Stimulated activated CD4-positive, alpha-beta T cell treated with anti-CD3 and anti-CD28 coated beads, Interleukin-4, amount 100 ng/mL, for 24 hours (primary cell): ENCODE results near the gene SYN1.
A peak's percentile ranks its signal among the peaks of the same experiment; 100 is the strongest.

Source experiments
- DNase-seq: peaks from one replicate; pipeline ENCODE4 v3.0.0-alpha.2; 2020

The SYN1 gene

DNA sequence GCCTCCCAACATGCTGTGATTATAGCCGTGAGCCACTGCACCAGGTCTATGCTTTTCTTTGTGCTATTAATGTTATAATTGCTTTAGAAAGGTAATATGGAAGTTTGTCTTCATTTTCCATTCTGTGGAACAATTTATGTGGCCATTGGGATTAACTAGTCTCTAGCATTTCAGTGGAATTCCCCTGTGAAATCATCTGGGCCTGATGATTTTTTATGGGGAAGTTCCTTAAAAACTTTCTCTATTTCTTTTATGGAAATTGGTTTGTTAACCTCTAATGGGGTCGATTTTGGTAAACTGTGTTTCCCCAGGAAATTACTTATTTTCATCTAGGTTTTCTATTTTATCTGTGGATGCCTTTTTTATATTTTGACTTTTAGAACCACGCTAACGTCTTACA, 26.1 kb downstream of the SYN1 start:
- DNase-seq = no peak

DNA sequence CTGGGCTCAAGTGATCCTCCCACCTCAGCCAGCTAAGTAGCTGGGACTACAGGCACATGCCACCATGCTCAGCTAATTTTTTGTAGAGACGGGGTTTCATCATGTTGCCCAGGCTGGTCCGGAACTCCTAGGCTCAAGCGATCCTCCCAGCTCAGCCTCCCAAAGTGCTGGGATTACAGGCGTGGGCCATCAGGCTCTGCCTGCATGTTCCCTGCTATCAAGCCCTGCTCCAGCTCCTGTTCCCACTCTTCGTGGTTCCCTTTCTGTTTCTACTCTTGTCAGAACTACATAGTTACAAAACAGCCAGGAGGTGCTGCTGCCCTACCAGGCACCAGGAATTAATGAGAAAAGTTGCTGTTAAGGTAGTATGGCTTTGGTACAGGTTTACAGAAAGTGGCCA, 28.7 kb downstream of the SYN1 start:
- DNase-seq = no peak

DNA sequence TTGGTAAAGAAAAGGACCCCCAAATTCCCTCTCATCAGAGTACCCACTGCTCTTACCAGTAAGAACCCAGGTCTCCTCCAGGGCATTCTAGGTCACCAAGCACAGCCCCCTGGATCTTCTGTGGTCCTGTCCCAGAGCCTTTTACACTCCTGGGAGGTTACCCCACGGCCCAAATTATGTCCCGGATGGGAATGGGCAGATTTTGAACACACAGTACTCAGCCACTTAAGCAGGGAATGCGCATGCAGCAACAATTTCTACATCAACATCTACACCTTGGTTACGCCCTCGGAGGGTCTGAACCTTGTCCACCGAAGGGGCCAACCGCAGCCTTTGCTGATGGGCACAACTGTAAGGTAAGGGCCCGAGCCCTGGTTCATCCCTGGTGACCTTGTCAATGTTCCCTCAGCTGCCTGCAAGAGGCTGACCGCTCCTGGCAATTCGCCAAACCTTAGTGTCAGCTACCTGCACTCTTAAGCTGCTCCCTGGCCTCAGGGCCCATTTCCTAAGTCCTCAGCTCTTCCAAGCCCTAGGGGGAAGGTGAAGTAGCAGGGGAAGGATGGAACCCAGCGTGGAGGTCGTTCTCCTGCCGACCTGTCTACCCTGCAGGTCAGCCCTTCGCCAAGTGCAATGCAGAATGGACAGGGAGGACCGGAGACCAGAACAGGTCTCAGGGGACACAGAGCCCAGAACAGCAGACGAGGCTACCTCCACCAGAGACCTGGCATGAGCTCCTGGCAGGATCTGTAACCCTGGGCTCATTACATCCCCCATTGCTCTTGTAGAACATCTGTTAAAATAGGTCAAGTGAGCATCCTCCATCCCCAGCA, 31.5 kb downstream of the SYN1 start:
- no peak for DNase-seq

DNA sequence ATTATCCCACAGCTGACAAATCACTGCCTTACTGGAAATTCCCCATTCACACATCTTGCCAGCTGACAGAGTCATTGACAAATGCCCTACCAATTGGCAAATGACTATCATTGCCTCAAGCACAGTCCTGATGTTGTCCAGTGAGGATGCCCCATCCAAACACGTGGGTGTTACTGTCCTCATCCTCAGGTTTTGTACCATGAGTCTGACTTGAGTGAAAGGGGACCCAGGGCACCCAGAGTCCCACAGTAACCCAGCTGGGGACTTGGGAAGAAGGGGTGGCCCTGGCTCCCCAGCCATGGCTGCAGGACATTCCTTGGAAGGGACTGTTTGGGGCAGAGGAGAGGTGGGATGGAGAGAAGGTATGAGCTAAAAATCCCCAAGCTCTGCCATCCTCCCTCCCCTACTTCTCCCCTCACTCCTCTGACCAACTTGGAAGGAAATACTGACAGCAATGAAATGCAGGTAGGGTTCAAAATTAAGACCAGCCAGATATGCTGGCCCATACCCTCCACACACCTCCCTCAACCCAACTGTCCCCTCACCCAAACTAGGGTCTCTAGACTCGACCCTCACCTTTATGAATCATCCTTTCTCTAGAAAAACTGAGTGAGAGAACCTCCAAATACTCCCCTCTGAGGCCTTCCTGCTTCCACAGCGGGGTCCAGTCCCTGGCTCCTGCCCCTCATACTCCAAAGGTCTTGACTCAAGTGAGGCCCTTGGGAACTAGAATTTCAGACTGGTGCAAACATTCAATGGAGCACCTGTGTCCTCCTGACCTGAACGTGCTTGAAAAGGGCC, 32.4 kb downstream of the SYN1 start:
- DNase-seq = no peak

DNA sequence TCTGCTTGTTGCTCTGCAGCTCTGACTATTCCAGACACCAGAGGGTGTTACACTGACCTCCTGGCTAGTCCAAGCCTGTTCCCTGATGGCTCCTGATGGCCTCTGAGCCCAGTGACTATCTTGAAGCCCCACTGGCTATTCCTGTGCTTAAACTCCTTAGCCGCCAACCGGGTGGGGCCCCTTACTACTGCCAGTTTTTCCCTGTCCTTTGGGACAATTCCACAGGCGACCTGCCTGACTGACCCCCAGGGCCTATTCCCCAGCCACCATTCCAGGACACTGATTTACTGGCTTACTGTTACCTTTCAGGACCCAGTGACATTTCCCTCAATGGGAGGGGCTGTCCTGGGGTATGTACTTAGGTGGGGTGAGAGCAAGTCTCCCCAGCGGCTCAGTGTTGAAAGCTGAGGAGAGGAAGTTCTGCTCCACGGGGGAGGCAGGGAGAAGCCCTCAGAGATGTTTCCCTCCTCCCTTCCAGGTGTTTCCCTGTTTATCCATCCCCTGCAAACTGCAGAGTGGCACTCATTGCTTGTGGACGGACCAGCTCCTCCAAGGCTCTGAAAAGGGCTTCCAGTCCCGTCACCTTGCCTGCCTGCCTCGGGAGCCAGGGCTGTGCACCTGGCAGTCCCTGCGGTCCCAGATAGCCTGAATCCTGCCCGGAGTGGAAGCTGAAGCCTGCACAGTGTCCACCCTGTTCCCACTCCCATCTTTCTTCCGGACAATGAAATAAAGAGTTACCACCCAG, 33.4 kb downstream of the SYN1 start:
- DNase-seq = no peak

DNA sequence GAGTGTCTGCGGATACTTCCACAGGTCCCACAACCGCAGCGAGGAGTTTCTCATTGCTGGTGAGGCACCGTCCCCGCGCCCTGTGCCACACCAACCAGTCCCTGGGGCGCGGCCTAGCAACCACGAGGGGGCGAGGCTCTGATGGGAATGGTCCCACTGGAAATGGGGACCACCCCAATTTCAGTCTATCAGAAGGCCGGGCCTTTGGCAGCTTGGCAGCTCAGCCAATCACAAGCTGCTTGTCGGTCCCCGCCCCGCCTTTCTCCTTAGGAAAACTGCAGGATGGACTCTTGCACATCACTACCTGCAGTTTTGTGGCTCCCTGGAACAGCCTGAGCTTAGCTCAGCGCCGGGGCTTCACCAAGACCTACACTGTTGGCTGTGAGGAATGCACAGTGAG, 34.4 kb downstream of the SYN1 start:
- no peak for DNase-seq

DNA sequence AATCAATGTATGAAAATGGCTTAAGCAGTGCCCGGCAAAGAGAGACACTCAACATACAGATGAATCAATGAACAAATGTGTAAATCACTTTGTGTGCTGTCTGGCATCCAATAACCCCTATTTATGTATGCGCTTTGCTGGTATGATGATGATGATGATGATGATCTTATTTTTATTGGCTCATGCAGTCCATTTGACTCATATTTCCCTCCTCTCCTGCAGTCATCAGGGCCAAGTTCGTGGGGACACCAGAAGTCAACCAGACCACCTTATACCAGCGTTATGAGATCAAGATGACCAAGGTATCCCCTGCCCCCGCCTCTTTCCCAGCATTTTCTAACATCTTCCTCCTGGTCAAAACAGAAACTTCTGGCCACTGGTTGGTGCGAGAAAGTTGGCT, 34.9 kb downstream of the SYN1 start:
- DNase-seq = no peak

DNA sequence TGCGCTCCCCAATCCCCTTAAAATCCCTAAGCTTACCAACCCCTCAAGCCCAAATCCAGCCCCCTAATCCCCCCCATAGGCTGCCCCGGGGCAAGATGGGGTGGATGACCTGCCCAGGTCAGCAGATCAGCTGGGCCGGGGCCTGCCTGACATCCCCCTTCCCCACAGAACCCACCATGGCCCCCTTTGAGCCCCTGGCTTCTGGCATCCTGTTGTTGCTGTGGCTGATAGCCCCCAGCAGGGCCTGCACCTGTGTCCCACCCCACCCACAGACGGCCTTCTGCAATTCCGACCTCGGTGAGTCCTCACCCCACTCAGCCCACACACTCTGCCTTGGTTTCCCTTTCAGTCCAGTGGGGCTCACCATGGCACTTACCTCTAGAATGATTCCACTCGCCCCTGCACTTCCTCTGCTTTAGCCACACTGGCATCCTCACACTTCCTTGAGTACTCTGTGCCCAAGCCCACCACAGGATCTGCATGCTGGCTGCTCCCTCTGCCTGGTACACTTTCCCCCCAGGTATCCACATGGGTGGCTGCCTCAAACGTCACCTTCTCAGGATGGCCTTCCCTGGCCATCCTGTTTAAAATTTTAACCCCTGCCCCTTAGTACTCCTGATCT, 36.3 kb downstream of the SYN1 start:
- no peak for DNase-seq

DNA sequence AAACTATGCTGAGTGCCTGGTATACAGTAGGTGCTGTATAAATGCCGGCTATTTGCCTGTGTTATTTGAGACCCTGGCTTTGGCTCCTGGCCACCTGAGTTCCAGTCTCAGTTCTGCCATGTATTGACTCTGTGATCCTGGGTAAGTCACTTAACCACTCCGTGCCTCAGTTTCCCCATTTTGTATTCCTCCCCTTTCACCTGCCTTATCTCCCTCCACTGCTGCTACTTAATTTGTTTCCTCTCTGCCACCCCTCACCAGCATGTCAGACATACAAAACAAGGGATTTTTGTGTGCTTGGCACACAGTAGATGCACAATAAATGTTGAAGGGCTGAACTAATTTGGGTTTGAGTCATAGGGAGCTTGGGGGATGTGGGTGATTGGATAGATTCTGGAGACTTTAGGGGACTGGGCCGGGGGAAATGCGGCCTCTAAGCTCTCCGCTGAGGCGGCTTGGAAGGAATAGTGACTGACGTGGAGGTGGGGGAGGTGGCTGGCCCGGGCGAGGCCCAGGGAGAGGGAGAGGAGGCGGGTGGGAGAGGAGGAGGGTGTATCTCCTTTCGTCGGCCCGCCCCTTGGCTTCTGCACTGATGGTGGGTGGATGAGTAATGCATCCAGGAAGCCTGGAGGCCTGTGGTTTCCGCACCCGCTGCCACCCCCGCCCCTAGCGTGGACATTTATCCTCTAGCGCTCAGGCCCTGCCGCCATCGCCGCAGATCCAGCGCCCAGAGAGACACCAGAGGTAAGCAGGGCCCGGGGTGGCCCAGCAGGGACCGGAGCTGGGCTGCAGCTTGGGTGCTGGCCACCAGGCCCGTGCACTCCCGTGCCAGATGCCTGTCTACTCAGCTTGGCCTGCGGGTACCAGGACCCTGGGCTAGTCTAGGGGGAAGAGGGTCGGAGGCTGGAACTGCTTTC, 37.7 kb downstream of the SYN1 start, which contains the start of gene TIMP1:
Gene TIMP1 (plus strand): TSS at position 706 of the 917 bp plus-strand sequence. CDS start 980 bp downstream, outside the sequence.
- peak; percentile 80 for DNase-seq

DNA sequence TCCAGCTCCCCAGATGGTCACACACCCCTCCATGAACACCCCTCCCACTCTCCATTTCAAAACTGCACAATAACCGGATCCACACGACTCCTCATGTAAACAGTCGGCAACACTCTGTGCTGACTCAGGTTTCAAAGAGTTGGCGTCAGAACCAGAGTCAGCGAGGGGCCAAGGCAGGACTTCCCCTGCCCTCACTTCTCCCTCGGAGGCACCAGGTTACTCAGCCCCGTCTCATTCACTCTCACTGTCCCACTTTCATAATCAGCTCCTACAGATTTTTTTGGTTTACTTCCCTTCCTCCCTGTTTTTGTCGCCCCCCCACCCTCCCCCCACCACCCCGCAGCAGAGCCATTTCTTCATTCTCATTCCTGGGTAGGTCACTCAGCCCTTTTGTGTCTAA, 40.1 kb downstream of the SYN1 start:
- DNase-seq = peak; percentile 53

DNA sequence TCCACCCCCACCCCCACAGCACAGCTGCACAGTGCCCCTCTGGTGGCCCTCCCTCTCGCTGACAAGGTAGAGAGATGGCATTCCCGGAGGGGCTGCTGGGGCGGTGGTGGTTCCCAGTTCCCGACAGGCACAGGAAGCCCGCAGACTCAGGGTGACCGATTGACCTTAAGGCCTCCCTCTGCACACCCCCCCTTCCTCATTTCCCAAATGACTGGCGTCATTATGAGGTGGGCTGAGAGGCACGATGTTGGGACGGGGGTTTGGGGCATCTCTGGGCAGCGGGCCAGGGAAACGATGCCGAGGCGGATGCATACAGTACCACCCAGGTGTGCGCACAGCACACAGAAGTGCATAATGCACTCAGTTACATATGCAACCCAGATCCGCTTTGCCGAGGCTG, 41.0 kb downstream of the SYN1 start:
- DNase-seq = no peak

DNA sequence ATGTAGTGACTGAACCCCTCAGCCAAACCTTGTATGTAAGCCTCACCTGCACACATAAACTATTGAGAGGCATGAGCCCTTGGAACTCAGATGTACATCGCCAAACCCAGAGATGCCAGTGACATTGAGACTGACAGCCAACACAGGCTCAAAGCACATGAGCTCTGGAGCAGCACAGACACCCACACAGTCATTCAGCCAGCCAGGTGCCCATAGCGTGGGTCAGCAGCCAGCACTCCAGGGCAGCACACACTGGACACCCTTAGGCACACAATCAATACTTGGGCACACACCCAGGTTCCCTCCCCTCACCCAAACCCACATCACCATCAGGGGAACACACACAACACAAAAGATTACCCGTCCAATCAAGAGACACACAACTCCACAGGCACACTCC, 41.8 kb downstream of the SYN1 start:
- DNase-seq = no peak

DNA sequence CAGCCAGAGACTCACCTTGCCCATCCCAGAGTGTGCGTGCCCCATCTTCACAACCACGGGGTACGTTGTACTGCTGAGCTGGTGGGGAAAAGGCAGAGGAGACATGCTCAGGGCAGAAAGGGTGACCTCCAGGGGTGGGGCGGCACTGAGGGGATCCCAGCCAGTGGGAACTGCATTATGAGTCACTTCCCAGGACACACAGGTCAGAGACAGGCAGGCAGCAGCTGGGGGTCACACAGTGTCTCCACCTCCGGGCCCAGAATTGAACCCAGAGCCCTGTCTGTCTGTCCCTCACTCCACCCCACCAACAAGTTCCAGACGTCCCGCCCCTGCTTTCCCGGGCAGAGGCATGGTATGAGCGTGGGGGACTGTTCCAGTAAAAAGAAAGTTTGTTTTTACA, 42.2 kb downstream of the SYN1 start:
- DNase-seq = no peak

DNA sequence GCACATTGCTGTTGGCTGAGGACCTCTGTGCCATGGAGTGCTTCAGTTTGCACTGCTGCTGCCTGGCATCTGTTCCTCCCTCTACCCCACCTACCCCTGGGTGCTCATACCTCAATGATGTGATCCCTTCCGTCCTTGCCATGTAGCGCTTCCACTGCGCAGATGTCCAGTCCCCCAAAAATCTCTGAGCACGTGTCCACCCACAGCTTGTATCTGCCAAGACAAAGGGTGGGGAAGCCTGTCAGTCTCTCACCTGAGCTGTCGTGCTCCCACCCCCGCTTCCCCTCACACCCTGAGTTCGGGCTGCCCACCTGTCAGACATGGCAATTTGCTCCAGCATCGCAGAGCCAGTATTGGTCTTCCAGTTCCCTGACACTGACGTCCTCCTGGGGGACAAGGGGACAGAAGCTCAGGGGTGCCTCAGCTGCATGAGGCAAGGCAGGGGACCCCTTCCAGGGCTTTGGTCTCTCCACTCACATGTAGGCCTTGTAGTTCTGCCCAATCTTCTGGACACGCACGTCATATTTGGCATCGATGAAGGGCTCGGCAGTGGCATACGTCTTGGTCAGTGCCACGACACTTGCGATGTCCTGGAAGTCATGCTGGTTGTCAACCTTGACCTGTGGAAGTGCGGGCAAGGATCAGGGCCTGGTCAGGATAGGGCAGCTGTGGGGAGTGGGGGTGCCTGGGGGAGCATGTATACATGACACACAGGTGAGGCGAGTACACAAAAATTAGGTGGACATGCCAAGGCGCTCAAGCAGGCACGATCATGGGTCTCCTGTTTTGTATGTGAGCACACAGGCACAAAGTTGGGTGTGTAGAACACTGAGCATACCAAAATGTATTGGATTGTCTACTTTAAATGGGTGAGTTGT, 43.4 kb downstream of the SYN1 start:
- DNase-seq = no peak

DNA sequence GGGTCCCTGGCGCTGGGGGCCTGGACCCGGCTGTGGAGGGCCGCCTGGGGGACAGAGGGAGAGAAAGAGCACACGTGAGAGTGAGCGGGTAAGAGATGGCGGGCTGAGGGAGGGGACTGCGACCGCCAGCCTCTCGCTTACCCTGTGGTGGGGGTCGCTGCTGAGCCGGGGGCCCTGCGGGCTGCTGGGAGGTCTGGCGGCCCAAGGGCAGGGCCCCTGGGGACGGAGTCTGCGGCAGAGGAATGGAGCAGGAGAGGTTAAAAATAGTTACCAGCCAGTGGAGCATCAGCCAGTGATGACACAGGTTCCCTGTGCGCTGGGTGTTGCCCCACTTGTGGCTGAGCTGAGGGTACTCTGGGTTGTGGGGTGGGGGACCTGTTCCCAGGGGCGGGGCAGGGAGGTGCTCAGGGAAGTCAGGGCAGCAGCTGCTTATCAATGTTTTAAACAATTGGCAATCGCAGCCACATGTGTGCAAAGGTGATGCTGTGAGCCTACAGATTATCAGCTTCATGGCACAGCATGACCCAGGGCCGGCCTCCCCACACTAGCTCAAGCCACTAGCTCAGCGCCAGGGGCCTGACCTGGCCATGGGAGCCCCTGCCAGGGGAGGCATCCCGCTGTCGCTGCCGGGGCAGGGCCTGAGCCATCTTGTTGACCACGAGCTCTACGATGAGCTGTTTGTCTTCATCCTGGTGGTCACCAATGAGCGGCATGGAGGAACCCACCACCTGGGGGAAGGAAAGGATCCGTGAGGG, 44.9 kb downstream of the SYN1 start:
- DNase-seq = no peak

DNA sequence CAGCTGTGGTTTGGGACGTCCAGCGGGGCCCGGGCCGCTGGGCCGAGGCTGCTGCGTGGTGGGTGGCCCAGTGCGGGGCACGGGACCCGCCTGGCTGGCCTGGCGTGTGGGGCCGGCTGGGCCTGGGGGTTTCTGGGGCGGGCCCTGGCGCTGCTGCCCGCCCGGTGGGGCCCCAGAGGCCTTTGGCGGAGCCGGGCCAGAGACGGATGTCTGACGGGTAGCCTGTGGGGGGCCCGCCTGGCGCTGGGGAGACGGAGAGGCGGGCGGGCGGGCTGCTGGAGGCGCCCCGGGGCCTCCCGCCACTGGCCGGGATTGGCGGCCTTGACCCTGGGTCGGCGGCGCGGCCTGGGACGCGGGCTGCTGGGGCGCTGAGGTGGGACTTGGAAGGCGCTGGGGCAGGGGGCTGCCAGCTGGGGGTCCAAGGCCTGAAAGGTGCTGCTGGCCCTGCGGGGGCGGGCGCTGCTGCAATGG, 45.5 kb downstream of the SYN1 start:
- DNase-seq = no peak

DNA sequence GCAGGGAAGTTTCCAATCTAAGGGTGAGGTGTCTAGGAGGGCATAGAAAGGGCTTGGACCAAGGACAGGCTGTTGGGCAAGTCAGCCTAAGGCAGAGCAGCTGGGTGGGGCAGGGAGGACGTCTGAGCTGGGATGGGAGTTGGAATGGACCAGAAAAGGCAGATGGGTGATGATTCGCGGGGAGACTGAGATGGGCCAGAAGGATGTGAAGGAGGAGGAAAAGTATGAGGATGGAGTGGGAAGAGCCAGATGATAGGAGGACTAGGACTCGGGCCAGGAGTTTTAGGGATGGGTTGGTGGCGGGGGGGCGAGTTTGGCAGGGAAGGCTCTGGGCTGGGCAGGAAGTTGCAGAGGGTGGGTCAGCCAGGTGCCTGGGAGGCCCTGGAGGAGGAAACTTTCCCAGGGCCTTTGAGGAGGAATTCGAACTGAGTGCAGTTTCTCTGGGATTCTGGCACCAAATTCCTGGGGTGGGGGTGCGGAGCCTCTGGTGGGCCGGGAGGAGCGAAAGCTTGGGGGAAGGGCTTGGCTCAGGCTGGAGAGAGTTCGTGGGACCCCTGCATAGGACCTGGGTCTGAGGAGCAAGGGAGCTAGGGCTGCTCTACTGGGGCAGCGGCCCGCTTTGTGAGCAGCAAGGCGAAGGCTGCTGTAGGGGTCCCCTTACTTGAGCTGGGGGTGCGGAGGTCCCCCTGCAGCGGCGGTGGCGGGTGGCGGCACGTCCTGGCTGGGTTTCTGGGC, 46.1 kb downstream of the SYN1 start:
- no peak for DNase-seq

DNA sequence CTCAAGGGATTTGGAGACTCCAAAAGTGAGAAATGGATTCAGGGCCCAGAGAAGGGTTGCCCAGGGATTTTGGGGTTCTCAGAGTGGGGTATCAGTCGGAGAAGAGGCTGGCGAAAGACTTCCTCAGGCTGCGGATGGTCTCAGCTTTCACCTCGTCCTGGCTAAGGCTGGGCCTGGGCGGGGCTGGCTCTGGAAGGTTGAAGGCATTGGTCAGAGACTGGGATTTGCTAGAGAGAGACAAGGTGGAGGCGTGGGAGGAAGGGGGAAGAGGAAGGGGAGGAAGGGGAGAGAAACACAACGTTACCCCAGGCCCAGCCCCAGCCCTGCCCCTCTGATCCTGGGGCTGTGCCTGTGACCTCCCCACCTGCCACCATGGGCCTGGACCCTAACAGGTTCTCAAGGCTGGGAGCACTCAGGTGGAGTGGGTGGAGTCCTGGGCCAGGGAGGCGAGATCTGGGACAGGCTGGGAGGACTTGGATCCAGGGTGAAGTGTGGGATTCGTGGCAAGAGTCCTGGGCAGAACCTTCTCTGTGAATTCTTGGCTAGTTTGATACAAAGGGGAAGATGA, 46.8 kb downstream of the SYN1 start:
- DNase-seq = no peak

DNA sequence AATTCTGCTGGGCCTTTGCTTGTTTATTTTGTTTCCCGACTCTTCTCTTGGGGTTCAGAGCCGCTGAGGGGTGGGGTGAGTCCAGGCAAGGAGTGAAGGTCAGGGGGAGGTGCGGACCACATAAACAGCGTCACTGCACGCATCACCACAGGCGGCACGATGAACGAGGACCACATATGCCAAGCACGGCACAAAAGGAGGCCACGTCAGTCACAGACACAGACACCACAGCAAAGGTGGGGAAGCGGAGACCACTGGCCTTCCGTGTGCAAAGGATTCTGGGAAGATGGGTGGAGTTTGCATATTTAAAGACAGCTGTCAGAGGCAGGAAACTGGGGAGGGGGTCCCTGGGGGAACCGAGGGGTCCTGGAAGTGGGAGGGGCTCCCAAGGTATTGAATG, 47.8 kb downstream of the SYN1 start:
- no peak for DNase-seq
